ENCODE data around the gene ZNF213. TPM values are rescaled to one million over a fixed set of nuclear protein-coding genes. Genes with fewer than 3 reads are reported as not detected.

ZNF213 gene
- total RNA-seq (10 to 100 TPM in 1 of 4 donors, 1 to 10 TPM in 3; 8.1 to 11.6 (median 9.2) TPM), polyA plus RNA-seq (10 to 100 TPM in 2 of 3 donors, 1 to 10 TPM in 1; 7.9 to 19.1 (median 18.9) TPM)
- long read RNA-seq, donor 1, partial matches to known transcripts: 3 of 4 reads
- long read RNA-seq, donor 1, other reads (novel, unspliced or antisense): 0 of 4 reads
- long read RNA-seq, donor 2, partial matches to known transcripts: 1 of 25 reads
- long read RNA-seq, donor 2, other reads (novel, unspliced or antisense): 18 of 25 reads

- Histone ChIP-seq H3K36me3 (ENCODE audit: insufficient read depth in 1 of 2, low read depth in 1 of 2) (peaks cover 0 to 39% of the 10 kb centered on the region in 2 donors), H3K27me3 (ENCODE audit: insufficient read depth in 3 of 3, low read length in 2 of 3) (no peaks in the 10 kb centered on the region), H3K27ac (peak within 1 kb of the TSS; percentile 94), H3K4me3 (peak within 1 kb of the TSS; percentile 99), H3K9me3 (no peaks in the 10 kb centered on the region), H3K4me1 (peaks cover 29% of the 10 kb centered on the region)
- DNase-seq: peak; percentile 94 to 97
- TF ChIP-seq, protein P1, sequence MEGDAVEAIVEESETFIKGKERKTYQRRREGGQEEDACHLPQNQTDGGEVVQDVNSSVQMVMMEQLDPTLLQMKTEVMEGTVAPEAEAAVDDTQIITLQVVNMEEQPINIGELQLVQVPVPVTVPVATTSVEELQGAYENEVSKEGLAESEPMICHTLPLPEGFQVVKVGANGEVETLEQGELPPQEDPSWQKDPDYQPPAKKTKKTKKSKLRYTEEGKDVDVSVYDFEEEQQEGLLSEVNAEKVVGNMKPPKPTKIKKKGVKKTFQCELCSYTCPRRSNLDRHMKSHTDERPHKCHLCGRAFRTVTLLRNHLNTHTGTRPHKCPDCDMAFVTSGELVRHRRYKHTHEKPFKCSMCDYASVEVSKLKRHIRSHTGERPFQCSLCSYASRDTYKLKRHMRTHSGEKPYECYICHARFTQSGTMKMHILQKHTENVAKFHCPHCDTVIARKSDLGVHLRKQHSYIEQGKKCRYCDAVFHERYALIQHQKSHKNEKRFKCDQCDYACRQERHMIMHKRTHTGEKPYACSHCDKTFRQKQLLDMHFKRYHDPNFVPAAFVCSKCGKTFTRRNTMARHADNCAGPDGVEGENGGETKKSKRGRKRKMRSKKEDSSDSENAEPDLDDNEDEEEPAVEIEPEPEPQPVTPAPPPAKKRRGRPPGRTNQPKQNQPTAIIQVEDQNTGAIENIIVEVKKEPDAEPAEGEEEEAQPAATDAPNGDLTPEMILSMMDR (IDR thresholded peaks at IDR 0.05): no peak
- ATAC-seq: peak; percentile 94 to 98 (median 94)
- intact Hi-C loops (cut with DNase I): no loop called here
- 0 to 1% (median 1%) methylated on average over 52 to 63 of the region's 63 CpGs for WGBS, 3 donors
These were observed at the start of gene ZNF213 for GRCh38 chr16:3134338-3135125. TSS of gene ZNF213 (plus strand) at chr16:3135029. CDS start at chr16:3137281, 2,252 bp downstream.

DNA sequence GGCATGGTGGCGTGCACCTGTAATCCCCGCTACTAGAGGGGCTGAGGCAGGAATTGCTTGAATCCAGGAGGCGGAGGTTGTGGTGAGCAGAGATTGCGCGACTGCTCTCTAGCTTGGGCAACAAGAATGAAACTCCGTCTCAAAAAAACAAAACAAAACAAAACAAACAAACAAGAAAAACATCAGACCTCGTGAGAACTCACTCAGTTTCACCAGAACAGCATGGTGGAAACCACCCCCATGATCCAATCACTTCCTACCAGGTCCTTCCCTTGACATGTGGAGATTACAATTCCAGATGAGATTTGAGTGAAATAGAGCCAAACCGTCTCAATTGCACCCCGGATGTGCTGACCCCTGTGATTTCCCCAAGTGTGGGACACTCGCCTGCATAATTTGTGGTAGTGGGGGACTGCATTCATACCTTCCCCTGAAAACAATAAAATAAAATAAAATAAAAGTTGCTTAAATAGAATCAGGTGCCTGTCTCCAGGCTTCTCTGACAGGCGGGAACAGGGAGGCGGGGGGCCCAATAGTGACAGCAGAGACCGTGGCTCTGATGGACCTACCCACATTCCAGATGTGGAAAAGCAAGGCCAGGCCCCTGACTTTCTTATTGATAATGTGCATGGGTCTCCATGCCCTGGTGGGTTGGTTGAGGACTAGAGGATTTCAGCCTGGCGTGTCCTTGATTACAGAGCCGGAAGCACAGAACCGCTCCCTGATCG lies 48.8 kb upstream of the ZNF213 start:
- TF ChIP-seq, protein P1 (IDR thresholded peaks at IDR 0.05): no peak
- intact Hi-C loops (cut with DNase I): no loop called here
- ATAC-seq: no peak
- Histone ChIP-seq H3K4me3 (peak overlapping the region; percentile 56), H3K27ac (peak overlapping the region; percentile 58), H3K9me3 (no peaks in the 10 kb centered on the region), H3K4me1 (peaks cover 9% of the 10 kb centered on the region), H3K27me3 (ENCODE audit: insufficient read depth in 3 of 3, low read length in 2 of 3) (no peaks in the 10 kb centered on the region), H3K36me3 (ENCODE audit: insufficient read depth in 1 of 2, low read depth in 1 of 2) (no peaks in the 10 kb centered on the region)
- 78 to 81% (median 80%) methylated on average over 15 to 17 of the region's 17 CpGs for WGBS, 3 donors
- peak in 1 of 2 donors; percentile 6 for DNase-seq

GRCh38 chr16:3086596-3087242 lies 48.1 kb upstream of the ZNF213 start:
- Histone ChIP-seq H3K4me1 (peaks cover 9% of the 10 kb centered on the region), H3K27ac (peak overlapping the region; percentile 58), H3K9me3 (no peaks in the 10 kb centered on the region), H3K4me3 (peak overlapping the region; percentile 56), H3K27me3 (ENCODE audit: insufficient read depth in 3 of 3, low read length in 2 of 3) (no peaks in the 10 kb centered on the region), H3K36me3 (ENCODE audit: insufficient read depth in 1 of 2, low read depth in 1 of 2) (no peaks in the 10 kb centered on the region)
- TF ChIP-seq, protein P1 (IDR thresholded peaks at IDR 0.05): no peak
- 57 to 67% (median 59%) methylated on average over 14 of the region's 14 CpGs for WGBS, 3 donors
- ATAC-seq (peak in 3 of 4 donors; percentile 11 to 54 (median 36)), DNase-seq (peak in 1 of 2 donors; percentile 52)
- intact Hi-C loops (cut with DNase I): no loop called here
